ENCODE measurements around the gene NSF.

The NSF gene

GRCh38 chr17:46717999-46718398, 127.5 kb downstream of the NSF start:
- no peak overlapping the region for H3K4me3 ChIP-seq (ENCODE audit: low read depth, low read length)
- no peak for TF ChIP-seq CTCF (IDR thresholded peaks at IDR 0.05; ENCODE audit: low read depth, low read length)

GRCh38 chr17:46719891-46720290, 129.4 kb downstream of the NSF start:
- H3K4me3 ChIP-seq (ENCODE audit: low read depth, low read length), result no peak overlapping the region
- no peak for TF ChIP-seq CTCF (IDR thresholded peaks at IDR 0.05; ENCODE audit: low read depth, low read length)

GRCh38 chr17:46720408-46720807, 129.9 kb downstream of the NSF start:
- no peak for TF ChIP-seq CTCF (IDR thresholded peaks at IDR 0.05; ENCODE audit: low read depth, low read length)
- H3K4me3 ChIP-seq (ENCODE audit: low read depth, low read length), result no peak overlapping the region

- TF ChIP-seq CTCF (IDR thresholded peaks at IDR 0.05; ENCODE audit: low read depth, low read length), result no peak
- H3K4me3 ChIP-seq (ENCODE audit: low read depth, low read length), result no peak overlapping the region
These were observed 132.3 kb downstream of the NSF start for GRCh38 chr17:46722662-46723285.

- no peak for TF ChIP-seq CTCF (IDR thresholded peaks at IDR 0.05; ENCODE audit: low read depth, low read length)
- H3K4me3 ChIP-seq (ENCODE audit: low read depth, low read length), result no peak overlapping the region
These were observed 135.7 kb downstream of the NSF start for GRCh38 chr17:46726206-46726605.

- TF ChIP-seq CTCF (IDR thresholded peaks at IDR 0.05; ENCODE audit: low read depth, low read length), result no peak
- no peak overlapping the region for H3K4me3 ChIP-seq (ENCODE audit: low read depth, low read length)
These were observed 137.3 kb downstream of the NSF start for GRCh38 chr17:46727572-46728348.

- no peak for TF ChIP-seq CTCF (IDR thresholded peaks at IDR 0.05; ENCODE audit: low read depth, low read length)
- no peak overlapping the region for H3K4me3 ChIP-seq (ENCODE audit: low read depth, low read length)
These were observed 139.6 kb downstream of the NSF start for GRCh38 chr17:46730026-46730425.

Data from WI38 (cell line).